Activated naive CD4-positive, alpha-beta T cell treated with anti-CD3 and anti-CD28 coated beads for 36 hours (primary cell): ENCODE measurements around the gene DCTN2. TPM values are rescaled to one million over a fixed set of nuclear protein-coding genes. Genes with fewer than 3 reads are reported as not detected.
A peak's percentile ranks its signal among the peaks of the same experiment; 100 is the strongest.

Experiments
- CTCF ChIA-PET: fragments of 350-600 bp; sonication (Branson Sonifier 250); formaldehyde crosslinking; loops from one replicate; lab custom pipeline; 2021; ENCODE audit warnings: antibody characterized with exemption; lab: Charles Lee
- DNase-seq: peaks from one replicate; pipeline ENCODE4 v3.0.0-alpha.2; 2020
- H3K27ac Mint-ChIP-seq: one replicate; pipeline ENCODE4 v1.8.0; 2021; ENCODE audit warnings: mild to moderate bottlenecking, mixed read lengths
- H3K27me3 Mint-ChIP-seq: one replicate; pipeline ENCODE4 v1.8.0; 2021; ENCODE audit warnings: low read depth, mixed read lengths
- H3K36me3 Mint-ChIP-seq: one replicate; pipeline ENCODE4 v1.8.0; 2021; ENCODE audit warnings: low read depth, mixed read lengths
- H3K4me1 Mint-ChIP-seq: one replicate; pipeline ENCODE4 v1.8.0; 2021; ENCODE audit warnings: low read depth, mixed read lengths
- H3K4me3 Mint-ChIP-seq: one replicate; pipeline ENCODE4 v1.8.0; 2021; ENCODE audit warnings: mild to moderate bottlenecking, moderate library complexity, mixed read lengths
- H3K9me3 Mint-ChIP-seq: one replicate; pipeline ENCODE4 v1.8.0; 2021; ENCODE audit warnings: mixed read lengths
- intact Hi-C: fragments of 100-400 bp; cut with micrococcal nuclease; formaldehyde crosslinking; loops from one replicate; pipeline ENCODE4 v1.15.1; 2023
- total RNA-seq, 2 experiments: library from RNA; stranded (reverse); gene quantifications; one replicate each; pipeline ENCODE4 v1.2.3, GENCODE V29; 2021

DCTN2 gene
- total RNA-seq, 2 experiments from 2014 or later = 65.1 to 71.7 TPM

- Mint-ChIP-seq H3K36me3 (peaks cover 25% of the 10 kb centered on the region), H3K27ac (no peak overlapping the region)
Observed at GRCh38 chr12:57531836-57532235, 15.2 kb downstream of the DCTN2 start.

GRCh38 chr12:57530396-57531142 lies 16.4 kb downstream of the DCTN2 start:
- intact Hi-C loops = no loop called here
- Mint-ChIP-seq H3K4me3 (no peak overlapping the region), H3K27me3 (no peaks in the 10 kb centered on the region), H3K9me3 (no peaks in the 10 kb centered on the region), H3K4me1 (peaks cover 5% of the 10 kb centered on the region), H3K27ac (no peak overlapping the region), H3K36me3 (peaks cover 27% of the 10 kb centered on the region)
- CTCF ChIA-PET = no interaction called here
- no peak for DNase-seq

More at GRCh38 chr12:57531836-57532235, 15.2 kb downstream of the DCTN2 start:
- DNase-seq = no peak
- Mint-ChIP-seq H3K4me3 (no peak overlapping the region), H3K4me1 (peaks cover 1% of the 10 kb centered on the region), H3K27me3 (no peaks in the 10 kb centered on the region), H3K9me3 (no peaks in the 10 kb centered on the region)
- CTCF ChIA-PET = interaction anchor here (0.8 to 1.4 kb wide), 2 partner anchors 51 to 57 kb away, joined by 3 to 5 read pairs; no protein-coding TSS in a partner anchor
- intact Hi-C loops = no loop called here

GRCh38 chr12:57529831-57530230 lies 17.2 kb downstream of the DCTN2 start:
- CTCF ChIA-PET = no interaction called here
- no peaks in the 10 kb centered on the region for H3K9me3 Mint-ChIP-seq
- DNase-seq = no peak
- no peak overlapping the region for H3K27ac Mint-ChIP-seq
- no peak overlapping the region for H3K4me3 Mint-ChIP-seq
- intact Hi-C loops = loop anchor here (10.0 kb wide), 1 partner anchor 1195 kb away; the partner anchor contains the start of genes IL23A and PAN2
- no peaks in the 10 kb centered on the region for H3K27me3 Mint-ChIP-seq
- peaks cover 10% of the 10 kb centered on the region for H3K4me1 Mint-ChIP-seq
- H3K36me3 Mint-ChIP-seq = peaks cover 29% of the 10 kb centered on the region

- intact Hi-C loops = loop anchor here (10.0 kb wide), 1 partner anchor 1194 kb away; the partner anchor contains the start of genes IL23A and PAN2
- no peaks in the 10 kb centered on the region for H3K27me3 Mint-ChIP-seq
- H3K9me3 Mint-ChIP-seq = no peaks in the 10 kb centered on the region
- no peak for DNase-seq
- H3K27ac Mint-ChIP-seq = no peak overlapping the region
- peaks cover 25% of the 10 kb centered on the region for H3K36me3 Mint-ChIP-seq
- peaks cover 17% of the 10 kb centered on the region for H3K4me1 Mint-ChIP-seq
- CTCF ChIA-PET = interaction anchor here (1.0 kb wide), 1 partner anchor 15 kb away, joined by 3 read pairs; no protein-coding TSS in a partner anchor
- H3K4me3 Mint-ChIP-seq = no peak overlapping the region
Observed at GRCh38 chr12:57528831-57529555, 18.0 kb downstream of the DCTN2 start.

- intact Hi-C loops = loop anchor here (10.0 kb wide), 1 partner anchor 1193 kb away; the partner anchor contains the start of genes IL23A and PAN2
- no peak overlapping the region for H3K27ac Mint-ChIP-seq
- no peaks in the 10 kb centered on the region for H3K27me3 Mint-ChIP-seq
- CTCF ChIA-PET = interaction anchor here (1.0 kb wide), 1 partner anchor 15 kb away, joined by 3 read pairs; no protein-coding TSS in a partner anchor
- no peaks in the 10 kb centered on the region for H3K9me3 Mint-ChIP-seq
- no peak overlapping the region for H3K4me3 Mint-ChIP-seq
- H3K4me1 Mint-ChIP-seq = peaks cover 25% of the 10 kb centered on the region
- DNase-seq = no peak
- peaks cover 20% of the 10 kb centered on the region for H3K36me3 Mint-ChIP-seq
Observed at GRCh38 chr12:57528176-57528575, 18.8 kb downstream of the DCTN2 start.

- Mint-ChIP-seq H3K27me3 (no peaks in the 10 kb centered on the region), H3K4me3 (no peak overlapping the region), H3K27ac (peak overlapping the region; percentile 61), H3K4me1 (peaks cover 27% of the 10 kb centered on the region), H3K9me3 (no peaks in the 10 kb centered on the region), H3K36me3 (peaks cover 15% of the 10 kb centered on the region)
- no peak for DNase-seq
- CTCF ChIA-PET = interaction anchor here (1.3 kb wide), 1 partner anchor 69 kb away, joined by 5 read pairs; no protein-coding TSS in a partner anchor
- intact Hi-C loops = loop anchor here (10.0 kb wide), 1 partner anchor 1192 kb away; the partner anchor contains the start of genes IL23A and PAN2
Observed at GRCh38 chr12:57527184-57527583, 19.8 kb downstream of the DCTN2 start.

GRCh38 chr12:57526477-57527126 lies 20.4 kb downstream of the DCTN2 start:
- peak overlapping the region; percentile 61 for H3K27ac Mint-ChIP-seq
- H3K27me3 Mint-ChIP-seq = no peaks in the 10 kb centered on the region
- CTCF ChIA-PET = interaction anchor here (1.3 kb wide), 1 partner anchor 68 kb away, joined by 5 read pairs; no protein-coding TSS in a partner anchor
- DNase-seq = no peak
- H3K4me3 Mint-ChIP-seq = no peak overlapping the region
- H3K9me3 Mint-ChIP-seq = no peaks in the 10 kb centered on the region
- H3K36me3 Mint-ChIP-seq = peaks cover 12% of the 10 kb centered on the region
- intact Hi-C loops = loop anchor here (10.0 kb wide), 1 partner anchor 1192 kb away; the partner anchor contains the start of genes IL23A and PAN2
- peaks cover 33% of the 10 kb centered on the region for H3K4me1 Mint-ChIP-seq

GRCh38 chr12:57525615-57526383 lies 21.2 kb downstream of the DCTN2 start:
- Mint-ChIP-seq H3K27ac (no peak overlapping the region), H3K4me3 (no peak overlapping the region), H3K36me3 (peaks cover 12% of the 10 kb centered on the region), H3K27me3 (no peaks in the 10 kb centered on the region), H3K4me1 (peaks cover 40% of the 10 kb centered on the region), H3K9me3 (no peaks in the 10 kb centered on the region)
- CTCF ChIA-PET = interaction anchor here (1.3 kb wide), 1 partner anchor 68 kb away, joined by 5 read pairs; no protein-coding TSS in a partner anchor
- no peak for DNase-seq
- intact Hi-C loops = loop anchor here (10.0 kb wide), 1 partner anchor 1191 kb away; the partner anchor contains the start of genes IL23A and PAN2

GRCh38 chr12:57524814-57525614 lies 22.0 kb downstream of the DCTN2 start:
- peaks cover 40% of the 10 kb centered on the region for H3K4me1 Mint-ChIP-seq
- intact Hi-C loops = loop anchor here (5.0 to 10.0 kb wide), 5 partner anchors 412 to 1190 kb away; partner anchors contain the start of genes IL23A, PAN2, PTGES3 and STAT6
- H3K9me3 Mint-ChIP-seq = no peaks in the 10 kb centered on the region
- H3K27ac Mint-ChIP-seq = no peak overlapping the region
- H3K4me3 Mint-ChIP-seq = no peak overlapping the region
- CTCF ChIA-PET = interaction anchor here (0.6 to 2.1 kb wide), 8 partner anchors 9 to 168 kb away, joined by 3 to 12 read pairs (median 5); partner anchors contain the start of genes GLI1 and INHBE
- DNase-seq = no peak
- peaks cover 15% of the 10 kb centered on the region for H3K36me3 Mint-ChIP-seq
- H3K27me3 Mint-ChIP-seq = no peaks in the 10 kb centered on the region
